Measurements from ENCODE around the gene STX2.
"Not testable (repeated sequence)": the region's sequence is repeated elsewhere in the genome, so short reads cannot be mapped to it uniquely, and the experiment has no call there.

STX2 gene

DNA sequence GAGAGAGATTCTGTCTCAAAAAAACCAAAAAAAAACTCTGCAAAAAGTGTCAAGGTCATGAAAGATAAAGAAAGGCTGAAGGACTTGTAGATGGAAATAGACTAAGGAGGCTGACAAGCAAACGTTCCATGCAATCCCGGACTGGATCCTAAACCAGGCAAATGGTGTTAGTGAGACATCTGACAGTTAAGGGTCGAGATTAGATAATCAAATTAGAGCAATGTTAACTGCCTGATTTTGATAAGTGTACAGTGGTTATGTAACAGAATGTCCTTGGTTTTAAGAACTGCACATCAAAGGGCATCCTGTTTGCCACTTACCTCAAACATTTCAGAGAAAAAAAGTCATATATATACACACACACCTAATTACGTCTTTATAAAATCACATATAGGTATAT lies 29.4 kb upstream of the STX2 start:
- no peak for DNase-seq

DNA sequence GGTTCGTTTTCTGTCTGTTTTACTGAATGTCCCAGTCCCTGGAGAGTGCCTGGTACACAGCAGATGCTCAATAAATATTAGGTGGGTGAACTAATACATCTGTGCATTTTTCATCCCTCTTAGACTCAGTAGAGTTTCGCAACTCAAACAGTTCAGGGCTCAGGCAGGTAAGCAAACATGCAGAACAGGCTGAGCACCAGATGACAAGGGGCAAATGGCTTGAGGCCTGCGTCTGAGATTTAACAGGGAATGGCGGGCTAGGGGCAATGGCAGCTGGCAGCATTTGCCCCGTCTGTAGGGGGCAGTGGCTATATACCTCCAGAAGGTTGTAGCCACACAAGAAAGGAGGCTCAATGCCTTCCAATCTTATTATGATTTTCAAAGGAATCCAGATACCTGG lies 24.2 kb upstream of the STX2 start:
- no peak for DNase-seq

DNA sequence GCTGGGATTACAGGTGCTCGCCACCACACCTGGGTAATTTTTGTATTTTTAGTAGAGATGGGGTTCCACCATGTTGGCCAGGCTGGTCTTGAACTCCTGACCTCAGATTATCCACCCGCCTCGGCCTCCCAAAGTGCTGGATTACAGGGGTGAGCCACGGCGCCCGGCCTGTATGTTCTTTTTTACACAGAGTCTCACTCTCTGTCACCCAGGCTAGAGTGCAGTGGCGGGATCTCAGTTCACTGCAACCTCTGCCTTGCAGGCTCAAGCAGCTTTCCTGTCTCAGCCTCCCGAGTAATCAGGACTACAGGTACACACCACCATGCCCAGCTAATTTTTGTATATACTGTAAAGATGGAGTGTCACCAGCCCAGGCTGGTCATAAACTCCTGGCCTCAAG lies 23.7 kb upstream of the STX2 start:
- not testable (repeated sequence) for DNase-seq

DNA sequence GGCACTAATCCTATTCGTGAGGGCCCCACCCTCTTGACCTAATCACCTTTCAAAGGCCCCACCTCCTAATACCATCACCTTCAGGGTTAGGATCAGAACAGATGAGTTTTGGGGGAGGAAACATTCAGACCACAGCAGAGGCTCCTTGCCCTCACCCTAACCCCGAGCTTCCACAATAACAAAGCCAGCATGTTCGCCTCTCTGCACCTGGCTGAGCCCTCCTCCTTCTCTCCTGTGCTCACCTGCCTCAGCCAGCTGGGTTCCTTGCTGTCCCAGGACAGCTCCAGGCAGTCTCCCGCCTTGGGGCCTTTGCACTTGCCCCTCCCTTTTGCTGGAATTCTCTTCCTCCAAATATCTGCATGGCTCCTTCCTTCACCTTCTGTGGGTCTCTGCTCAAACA lies 23.1 kb upstream of the STX2 start:
- no peak for DNase-seq

DNA sequence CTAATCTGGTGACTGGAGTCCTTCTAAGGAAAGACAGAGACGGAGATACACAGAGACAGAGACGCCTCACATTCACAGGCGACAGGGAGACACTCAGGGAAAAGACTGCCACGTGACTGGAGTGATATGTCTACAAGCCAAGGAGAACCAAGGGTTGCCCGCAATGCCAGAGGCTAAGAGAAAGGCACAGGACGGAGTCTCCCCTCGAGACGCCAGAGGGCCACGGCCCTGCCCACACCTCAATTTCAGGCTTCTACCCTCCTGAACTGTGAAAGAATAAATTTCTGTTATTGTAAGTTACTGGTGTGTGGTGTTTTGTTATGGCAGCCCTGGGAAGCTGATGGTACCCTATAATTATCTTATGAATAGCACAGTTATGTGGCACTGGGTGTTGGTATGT lies 21.3 kb upstream of the STX2 start:
- DNase-seq: peak; percentile 84

DNA sequence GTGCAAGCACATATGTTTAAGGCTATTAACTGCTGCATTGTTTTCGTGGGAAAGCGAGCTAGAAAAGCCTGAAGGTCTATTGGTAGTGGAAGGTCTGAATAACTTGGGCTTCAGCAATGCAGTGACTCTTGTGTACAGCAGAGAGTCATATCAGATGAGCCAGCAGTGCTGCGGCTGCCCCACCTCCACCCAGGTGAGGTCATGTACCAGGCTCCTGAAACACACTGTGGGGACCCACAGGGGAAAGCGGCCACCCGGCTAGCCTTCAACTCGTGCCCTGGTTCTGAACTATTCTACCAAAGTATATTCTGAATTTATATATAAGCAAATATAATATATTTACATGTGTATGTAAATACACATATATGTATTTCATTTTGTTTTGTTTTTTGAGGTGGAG lies 20.1 kb upstream of the STX2 start:
- DNase-seq: no peak

DNA sequence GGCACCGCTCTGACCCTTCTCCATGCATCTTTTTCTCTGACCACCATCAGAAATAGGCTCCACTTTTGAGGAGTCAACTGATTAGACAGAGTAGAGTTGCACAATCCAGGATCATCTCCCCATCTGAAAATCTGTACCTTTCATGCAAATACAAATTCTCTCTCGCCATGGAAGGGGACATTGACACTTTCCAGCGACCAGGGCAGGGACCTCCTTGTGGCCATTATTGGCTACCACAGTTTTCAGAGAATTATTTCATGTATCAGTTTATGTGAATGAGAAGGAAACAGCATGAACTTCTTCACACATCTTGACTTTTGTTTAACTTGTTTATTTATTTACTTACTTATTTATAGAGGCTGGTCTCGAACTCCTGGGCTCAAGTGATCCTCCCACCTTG lies 19.0 kb upstream of the STX2 start:
- no peak for DNase-seq

DNA sequence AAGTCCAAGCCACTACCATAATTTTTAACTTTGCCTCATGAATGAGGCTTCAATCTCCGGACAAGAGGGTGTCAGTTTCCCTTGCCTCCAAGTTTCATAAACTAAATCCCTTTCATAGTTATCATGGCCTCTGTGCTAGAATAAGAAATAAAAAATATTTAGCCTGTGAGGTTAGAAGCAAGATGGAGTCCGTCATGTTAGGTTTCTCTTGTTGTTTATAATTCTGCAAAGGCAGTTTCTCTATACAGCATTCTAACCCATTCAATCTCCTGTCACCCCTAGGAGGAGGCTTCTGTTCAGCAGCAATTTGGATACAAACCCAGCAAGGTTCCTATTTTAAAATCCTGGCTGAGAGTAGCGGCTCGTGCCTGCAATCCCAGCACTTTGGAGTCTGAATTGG lies 17.0 kb upstream of the STX2 start:
- no peak for DNase-seq

DNA sequence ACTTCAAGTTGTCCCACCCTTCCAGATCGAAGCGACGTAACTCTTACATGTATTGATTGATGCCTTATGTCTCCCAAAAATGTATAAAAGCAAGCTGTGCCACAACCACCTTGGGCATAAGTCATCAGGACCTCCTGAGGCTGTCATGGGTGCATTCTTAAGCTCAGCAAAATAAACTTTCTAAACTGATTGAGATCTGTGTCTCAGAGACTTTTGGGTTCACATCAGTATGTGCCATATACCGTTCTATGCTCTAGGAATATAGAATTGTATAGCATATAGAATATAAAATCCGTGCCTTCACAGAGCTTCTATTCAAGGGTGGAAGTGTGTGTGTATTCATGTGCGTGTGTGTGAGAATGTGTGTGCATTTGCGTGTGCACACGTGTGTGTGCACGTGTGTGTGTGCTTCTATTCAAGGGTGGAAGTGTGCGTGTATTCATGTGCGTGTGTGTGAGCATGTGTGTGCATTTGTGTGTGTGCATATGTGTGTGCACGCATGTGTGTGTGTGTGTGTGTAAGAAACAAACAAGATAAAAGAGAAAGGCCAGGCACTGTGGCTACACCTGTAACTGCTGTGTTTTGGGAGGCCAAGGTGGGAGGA lies 11.5 kb upstream of the STX2 start:
- DNase-seq: no peak

DNA sequence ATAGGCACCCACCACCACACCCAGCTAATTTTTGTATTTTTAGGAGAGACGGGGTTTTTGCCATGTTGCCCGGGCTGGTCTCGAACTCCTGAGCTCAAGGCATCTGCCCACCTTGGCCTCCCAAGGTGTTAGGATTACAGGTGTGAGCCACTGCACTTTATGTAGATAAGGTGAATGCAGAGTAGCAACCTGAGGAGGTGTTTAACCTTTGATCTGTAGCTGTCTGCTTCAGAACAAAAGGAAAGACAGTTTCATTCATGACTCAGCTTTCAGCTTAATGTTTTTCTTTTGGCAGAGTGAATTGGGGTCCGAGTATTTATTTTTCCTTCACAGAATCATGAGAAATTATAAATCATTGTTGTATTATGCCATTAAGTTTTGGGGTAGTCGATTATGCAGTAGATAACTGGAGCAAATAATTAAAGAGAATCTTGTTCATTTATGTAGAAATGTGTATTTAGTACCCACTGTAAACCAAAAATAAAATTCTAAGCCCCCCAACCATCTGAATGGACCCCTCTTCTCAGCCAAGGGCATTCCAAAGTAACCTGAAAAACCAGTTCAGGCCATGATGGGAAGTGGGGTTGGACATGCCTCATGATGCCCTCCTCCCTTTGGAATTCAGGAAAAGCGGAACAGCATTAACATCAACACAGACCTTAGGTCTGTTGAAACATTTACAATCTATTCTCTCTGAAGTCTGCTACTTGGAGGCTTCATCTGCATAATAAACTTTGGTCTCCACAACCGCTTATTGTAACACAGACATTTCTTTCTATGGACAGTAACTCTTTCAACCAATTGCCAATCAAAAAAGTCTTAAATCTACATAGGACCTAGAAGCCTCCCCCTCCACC lies 10.7 kb upstream of the STX2 start:
- DNase-seq: no peak

DNA sequence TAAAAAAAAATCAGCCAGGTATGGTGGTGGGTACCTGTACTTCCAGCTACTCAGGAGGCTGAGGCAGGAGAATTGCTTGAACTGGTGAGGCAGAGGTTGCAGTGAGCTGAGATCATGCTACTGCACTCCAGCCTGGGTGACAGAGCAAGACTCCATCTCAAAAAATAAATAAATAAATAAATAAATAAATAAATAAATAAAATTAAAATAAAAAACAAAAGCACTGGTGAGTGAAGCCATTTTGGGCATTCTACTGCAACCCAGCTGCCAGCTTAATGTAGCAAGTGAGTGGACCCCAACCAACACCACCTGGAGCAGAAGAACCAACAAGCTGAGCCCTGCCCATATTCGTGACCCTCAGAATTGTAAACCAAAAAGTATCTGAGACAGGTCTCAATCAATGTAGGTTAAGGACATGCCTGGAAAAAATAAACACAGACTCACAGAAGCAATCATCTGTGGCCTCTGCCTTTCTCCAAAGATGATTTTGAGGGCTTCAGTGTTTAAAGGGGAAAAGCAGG lies 9.8 kb upstream of the STX2 start:
- not testable (repeated sequence) for DNase-seq

DNA sequence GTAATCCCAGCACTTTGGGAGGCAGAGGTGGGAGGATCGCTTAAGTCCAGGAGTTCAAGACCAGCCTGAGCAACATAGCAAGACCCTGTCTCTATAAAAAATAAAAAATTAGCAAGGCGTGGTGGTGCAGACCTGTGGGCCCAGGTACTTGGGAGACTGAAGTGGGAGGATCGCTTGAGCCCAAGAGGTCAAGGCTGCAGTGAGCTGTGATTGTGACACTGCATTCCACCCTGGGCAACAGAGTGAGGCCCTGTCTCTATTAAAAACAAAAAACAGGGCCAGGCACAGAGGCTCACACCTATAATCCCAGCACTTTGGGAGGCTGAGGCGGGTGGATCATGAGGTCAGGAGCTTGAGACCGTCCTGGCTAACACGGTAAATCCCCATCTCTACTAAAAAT lies 9.1 kb upstream of the STX2 start:
- DNase-seq: not testable (repeated sequence)

DNA sequence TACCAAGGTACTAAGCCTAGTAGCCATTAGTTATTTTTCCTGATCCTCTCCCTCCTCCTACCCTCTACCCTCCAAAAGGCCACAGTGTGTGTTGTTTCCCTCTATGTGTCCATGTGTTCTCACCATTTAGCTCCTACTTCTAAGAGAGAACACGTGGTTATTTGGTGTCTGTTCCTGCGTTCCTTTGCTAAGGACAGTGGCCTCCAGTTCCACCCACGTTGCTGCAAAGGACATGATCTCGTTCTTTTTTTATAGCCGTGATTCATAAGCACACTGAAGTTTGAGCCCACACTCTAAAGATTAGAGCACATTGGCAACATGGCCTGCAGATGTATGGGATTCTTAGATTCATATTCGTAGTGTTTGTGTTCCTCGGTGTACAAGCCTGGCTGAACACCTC lies 8.1 kb upstream of the STX2 start:
- no peak for DNase-seq

DNA sequence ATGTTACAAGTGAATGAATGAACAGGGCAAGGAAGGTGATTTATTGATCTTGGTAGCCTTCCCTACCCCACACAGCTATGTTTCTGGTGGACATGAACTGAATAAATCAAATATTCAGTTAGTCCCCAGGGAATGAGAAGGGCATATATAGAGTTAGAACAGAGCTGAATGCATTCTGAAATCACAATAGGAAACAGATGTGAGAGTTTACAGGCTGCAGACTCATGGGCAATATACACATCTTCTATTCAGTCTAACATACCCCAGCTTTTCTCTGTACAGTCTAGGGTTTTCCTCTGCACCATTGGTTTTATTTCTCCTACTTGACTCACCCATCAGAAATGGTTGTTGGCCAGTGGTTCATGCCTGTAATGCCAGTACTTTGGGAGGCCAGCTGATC lies 7.3 kb upstream of the STX2 start:
- no peak for DNase-seq

DNA sequence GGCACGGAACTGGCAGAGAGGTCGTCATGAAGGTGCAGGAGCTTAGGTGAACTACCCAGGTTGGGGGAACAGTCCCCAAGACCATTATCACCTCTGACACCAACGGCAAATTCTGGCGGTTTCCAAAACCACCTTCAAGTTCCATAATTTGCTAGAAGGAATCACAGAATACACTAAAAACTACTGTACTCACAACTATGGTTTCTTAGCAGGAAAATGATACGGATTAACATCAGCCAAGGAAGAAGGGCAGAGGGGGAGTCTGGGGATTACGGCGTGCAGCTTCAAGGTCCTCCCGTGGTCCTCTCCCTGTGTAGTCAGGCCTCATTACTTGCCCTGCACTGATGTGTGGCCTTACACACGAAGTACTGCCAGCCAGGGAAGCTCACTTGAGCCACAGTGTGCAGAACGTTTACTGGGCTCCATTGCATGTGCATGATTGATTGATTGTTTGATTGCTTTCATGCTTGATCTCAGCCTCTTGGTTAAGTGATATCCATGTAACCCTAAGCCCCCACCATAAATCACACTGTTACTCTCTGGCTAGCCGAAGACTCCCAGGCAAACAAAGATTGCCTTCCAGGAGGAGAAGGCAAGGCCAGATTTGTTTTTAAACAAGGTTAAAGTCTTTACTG lies 837 bp upstream of the STX2 start:
- DNase-seq: no peak

DNA sequence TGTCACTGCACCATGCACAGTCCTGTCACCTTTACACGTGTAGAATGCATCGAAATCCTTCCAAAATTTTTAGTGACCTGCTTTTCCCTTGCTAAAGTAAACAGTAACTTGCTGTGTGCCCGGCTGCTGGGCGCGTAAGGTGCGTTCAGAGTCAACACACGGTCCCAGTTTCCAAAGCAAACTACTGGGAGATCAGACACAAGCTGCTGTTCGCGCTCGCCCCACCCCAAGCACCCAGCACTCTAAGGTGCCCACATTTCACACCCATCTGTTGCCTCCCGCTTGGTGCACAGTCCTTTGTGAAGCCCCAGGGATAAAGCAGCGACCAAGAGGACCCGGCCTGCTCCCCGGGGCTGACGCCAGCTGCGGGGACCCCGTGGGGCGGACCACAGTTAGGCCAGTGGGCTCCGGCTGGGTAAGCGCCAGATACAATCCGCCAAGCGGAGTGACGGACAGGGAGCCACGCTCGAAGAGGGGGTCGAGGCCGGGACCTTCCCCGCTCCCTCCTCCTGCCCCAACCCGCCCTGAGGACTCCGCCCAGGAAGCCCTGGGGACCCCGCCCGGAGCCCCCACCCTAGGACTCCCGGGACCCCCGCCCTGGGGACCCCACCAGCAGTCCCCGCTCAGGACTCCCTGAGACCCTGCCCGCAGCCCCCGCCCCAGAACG lies 633 bp downstream of the STX2 start:
- DNase-seq: no peak

DNA sequence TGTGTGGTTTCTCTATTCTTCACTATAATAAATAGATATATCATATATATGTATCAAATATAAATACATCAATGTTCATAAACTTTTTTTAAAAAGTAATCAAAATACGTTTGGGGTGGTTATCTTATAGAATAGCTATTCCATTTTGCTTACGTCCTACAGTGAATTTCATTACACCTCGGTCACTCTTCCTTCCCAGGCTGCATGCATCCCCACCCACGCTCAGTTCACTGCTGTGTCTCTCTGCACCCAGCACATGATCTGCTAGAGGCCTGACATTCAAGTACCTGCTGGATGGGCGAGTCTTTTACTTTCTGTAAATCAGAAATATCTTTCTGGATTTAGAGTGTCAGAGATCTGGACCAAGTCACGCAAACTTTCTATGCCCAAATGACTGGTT lies 3.6 kb downstream of the STX2 start:
- DNase-seq: no peak

DNA sequence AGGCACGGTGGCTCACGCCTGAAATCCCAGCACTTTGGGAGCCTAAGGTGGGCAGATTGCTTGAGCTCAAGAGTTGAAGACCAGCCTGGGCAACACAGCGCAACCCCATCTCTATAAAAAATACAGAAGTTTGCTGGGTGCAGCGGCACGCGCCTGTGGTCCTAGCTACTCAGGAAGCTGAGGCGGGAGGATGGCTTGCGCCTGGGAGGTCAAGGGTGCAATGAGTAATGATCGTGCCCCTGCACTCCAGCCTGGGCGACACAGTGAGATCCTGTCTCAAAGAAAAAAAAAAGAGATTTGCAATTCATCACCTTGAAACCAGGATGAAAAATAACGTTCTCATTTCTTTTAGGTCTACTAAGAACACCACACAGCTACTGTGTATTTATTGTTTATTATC lies 4.0 kb downstream of the STX2 start:
- no peak for DNase-seq

DNA sequence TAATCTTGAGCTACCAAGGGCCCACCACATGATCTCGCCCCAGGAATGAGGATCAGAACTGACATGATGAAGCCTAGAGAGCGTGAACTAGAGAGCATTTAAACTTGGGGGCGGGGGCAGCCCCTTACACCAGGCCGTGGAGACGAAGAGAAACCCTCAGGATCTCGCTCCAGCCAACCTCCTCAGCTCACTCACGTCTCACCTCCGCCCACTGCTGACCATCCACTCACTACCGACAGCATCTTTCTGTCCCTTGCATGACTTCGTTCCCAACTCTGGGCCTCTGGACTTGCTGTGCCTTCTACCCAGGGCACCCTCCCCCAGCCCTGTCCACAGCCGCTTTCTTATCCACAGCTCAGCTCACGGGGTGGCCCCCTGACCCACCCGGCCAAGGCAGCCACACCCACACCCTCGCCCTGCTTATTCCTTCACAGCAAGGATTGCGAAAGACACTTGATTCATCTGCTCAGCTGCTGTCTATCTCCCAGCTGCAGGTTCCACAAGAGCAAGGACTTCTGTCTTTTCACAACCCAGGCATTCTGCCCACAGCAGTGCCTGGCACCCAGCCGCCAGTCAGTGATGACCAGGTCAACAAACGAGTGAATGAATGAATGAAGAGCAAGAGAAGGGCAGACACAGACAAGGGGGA lies 6.4 kb downstream of the STX2 start:
- DNase-seq: no peak

DNA sequence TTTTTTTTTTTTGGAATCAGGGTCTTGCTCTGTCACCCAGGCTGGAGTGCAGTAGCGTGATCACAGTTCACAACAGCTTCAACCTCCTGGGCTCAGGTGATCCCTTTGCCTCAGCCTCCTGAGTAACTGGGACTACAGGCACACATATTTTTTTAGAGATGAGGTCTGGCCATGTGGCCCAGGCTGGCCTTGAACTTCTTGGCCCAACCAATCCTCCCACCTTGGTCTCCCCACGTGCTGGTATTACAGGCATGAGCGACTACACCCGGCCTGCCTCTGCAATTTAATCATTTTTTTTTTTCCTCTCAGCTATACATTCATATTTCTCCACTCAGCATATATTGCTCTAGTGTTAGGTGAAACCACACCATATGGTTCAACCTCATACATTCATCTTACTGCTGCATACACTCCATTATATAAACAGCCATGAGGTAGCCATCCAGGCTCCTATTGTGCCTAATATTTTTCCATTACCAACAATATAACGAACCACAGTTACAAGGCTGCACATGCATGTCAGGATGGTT lies 7.1 kb downstream of the STX2 start:
- DNase-seq: no peak

DNA sequence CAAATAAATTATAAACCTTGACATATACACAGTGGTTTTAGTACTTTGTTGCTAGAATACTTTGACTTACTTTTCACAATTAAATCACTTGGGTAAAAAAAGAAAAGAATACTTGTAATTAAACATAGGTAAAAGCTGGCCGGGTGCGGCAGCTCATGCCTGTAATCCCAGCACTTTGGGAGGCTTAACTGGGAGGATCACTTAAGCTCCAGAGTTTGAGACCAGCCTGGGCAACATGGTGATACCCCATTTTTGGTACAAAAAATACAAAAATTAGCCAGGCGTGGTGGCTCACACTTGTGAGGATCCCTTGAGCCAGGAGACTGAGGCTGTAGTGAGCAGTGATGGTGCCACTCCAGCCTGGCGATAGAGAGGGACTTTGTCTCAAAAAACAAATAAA lies 7.8 kb downstream of the STX2 start:
- DNase-seq: no peak

DNA sequence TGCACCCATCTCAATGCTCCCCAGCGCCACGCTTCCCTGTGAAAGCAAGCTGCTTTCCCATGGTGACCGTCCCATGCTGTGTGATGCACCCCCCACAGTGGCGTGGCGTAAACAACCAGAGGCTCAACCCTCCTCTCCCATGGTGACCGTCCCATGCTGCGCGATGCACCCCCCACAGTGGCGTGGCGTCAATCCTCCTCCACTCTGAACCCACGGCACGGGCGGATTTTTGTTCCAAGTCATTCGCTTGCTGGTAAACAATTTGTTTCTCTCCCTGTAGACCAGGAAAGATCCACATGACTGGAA lies 8.9 kb downstream of the STX2 start:
- no peak for DNase-seq

All from NCI-H2227 treated with DMSO at 0.1 percent for 48 hours (cell line).